ENCODE results near the gene KDM4C. TPM values are rescaled to one million over a fixed set of nuclear protein-coding genes. Genes with fewer than 3 reads are reported as not detected.

Gene KDM4C
- total and polyA plus RNA-seq, 2 of the 13 experiments (the other 11 are each of a cell fraction or from before 2014, with no cell fraction given) = 19.4 to 23.6 TPM

GRCh38 chr9:6758498-6759184 is 868 bp downstream of the KDM4C start (continued):
- TF ChIP-seq, protein P1, sequence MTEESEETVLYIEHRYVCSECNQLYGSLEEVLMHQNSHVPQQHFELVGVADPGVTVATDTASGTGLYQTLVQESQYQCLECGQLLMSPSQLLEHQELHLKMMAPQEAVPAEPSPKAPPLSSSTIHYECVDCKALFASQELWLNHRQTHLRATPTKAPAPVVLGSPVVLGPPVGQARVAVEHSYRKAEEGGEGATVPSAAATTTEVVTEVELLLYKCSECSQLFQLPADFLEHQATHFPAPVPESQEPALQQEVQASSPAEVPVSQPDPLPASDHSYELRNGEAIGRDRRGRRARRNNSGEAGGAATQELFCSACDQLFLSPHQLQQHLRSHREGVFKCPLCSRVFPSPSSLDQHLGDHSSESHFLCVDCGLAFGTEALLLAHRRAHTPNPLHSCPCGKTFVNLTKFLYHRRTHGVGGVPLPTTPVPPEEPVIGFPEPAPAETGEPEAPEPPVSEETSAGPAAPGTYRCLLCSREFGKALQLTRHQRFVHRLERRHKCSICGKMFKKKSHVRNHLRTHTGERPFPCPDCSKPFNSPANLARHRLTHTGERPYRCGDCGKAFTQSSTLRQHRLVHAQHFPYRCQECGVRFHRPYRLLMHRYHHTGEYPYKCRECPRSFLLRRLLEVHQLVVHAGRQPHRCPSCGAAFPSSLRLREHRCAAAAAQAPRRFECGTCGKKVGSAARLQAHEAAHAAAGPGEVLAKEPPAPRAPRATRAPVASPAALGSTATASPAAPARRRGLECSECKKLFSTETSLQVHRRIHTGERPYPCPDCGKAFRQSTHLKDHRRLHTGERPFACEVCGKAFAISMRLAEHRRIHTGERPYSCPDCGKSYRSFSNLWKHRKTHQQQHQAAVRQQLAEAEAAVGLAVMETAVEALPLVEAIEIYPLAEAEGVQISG (CRISPR knock-in tag; IDR thresholded peaks at IDR 0.05) = no peak
- TF ChIP-seq, protein P2, sequence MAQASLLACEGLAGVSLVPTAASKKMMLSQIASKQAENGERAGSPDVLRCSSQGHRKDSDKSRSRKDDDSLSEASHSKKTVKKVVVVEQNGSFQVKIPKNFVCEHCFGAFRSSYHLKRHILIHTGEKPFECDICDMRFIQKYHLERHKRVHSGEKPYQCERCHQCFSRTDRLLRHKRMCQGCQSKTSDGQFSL (CRISPR knock-in tag; IDR thresholded peaks at IDR 0.05) = no peak
- TF ChIP-seq RCOR2 (CRISPR knock-in tag; IDR thresholded peaks at IDR 0.05) (no peak), FOXA3 (CRISPR knock-in tag; IDR thresholded peaks at IDR 0.05) (no peak), SOX5 (CRISPR knock-in tag; IDR thresholded peaks at IDR 0.05; ENCODE audit: borderline replicate concordance) (0 out of 2 replicates have a peak, but pooled peaks have one; percentile 4), RBM39 (IDR thresholded peaks at IDR 0.05; ENCODE audit: low read depth, low read length, poor library complexity, severe bottlenecking) (peak; percentile 1), STAG1 (CRISPR knock-in tag; IDR thresholded peaks at IDR 0.05) (no peak), DR1 (CRISPR knock-in tag; IDR thresholded peaks at IDR 0.05) (0 out of 2 replicates have a peak, but pooled peaks have one; percentile 17), KLF13 (CRISPR knock-in tag; IDR thresholded peaks at IDR 0.05) (no peak), ZNF549 (CRISPR knock-in tag; IDR thresholded peaks at IDR 0.05) (no peak), HMGA1 (CRISPR knock-in tag; conservative IDR thresholded peaks at IDR 0.05) (no peak), ASH2L (IDR thresholded peaks at IDR 0.05; ENCODE audit: insufficient read length, low read depth, low read length) (no peak), RAD51 (IDR thresholded peaks at IDR 0.05; ENCODE audit: borderline replicate concordance) (no peak), MAF1 (CRISPR knock-in tag; IDR thresholded peaks at IDR 0.05; ENCODE audit: borderline replicate concordance) (no peak), HES4 (CRISPR knock-in tag; IDR thresholded peaks at IDR 0.05; ENCODE audit: borderline replicate concordance) (no peak), SRSF9 (IDR thresholded peaks at IDR 0.05; ENCODE audit: borderline replicate concordance, insufficient read depth, low read depth, low read length, poor library complexity, severe bottlenecking) (no peak), ZNF24 (IDR thresholded peaks at IDR 0.05) (no peak)
- TF ChIP-seq, protein P3, sequence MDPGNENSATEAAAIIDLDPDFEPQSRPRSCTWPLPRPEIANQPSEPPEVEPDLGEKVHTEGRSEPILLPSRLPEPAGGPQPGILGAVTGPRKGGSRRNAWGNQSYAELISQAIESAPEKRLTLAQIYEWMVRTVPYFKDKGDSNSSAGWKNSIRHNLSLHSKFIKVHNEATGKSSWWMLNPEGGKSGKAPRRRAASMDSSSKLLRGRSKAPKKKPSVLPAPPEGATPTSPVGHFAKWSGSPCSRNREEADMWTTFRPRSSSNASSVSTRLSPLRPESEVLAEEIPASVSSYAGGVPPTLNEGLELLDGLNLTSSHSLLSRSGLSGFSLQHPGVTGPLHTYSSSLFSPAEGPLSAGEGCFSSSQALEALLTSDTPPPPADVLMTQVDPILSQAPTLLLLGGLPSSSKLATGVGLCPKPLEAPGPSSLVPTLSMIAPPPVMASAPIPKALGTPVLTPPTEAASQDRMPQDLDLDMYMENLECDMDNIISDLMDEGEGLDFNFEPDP (CRISPR knock-in tag; conservative IDR thresholded peaks at IDR 0.05) = no peak
- TF ChIP-seq, protein P4, sequence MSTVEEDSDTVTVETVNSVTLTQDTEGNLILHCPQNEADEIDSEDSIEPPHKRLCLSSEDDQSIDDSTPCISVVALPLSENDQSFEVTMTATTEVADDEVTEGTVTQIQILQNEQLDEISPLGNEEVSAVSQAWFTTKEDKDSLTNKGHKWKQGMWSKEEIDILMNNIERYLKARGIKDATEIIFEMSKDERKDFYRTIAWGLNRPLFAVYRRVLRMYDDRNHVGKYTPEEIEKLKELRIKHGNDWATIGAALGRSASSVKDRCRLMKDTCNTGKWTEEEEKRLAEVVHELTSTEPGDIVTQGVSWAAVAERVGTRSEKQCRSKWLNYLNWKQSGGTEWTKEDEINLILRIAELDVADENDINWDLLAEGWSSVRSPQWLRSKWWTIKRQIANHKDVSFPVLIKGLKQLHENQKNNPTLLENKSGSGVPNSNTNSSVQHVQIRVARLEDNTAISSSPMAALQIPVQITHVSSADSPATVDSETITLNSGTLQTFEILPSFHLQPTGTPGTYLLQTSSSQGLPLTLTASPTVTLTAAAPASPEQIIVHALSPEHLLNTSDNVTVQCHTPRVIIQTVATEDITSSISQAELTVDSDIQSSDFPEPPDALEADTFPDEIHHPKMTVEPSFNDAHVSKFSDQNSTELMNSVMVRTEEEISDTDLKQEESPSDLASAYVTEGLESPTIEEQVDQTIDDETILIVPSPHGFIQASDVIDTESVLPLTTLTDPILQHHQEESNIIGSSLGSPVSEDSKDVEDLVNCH (CRISPR knock-in tag; IDR thresholded peaks at IDR 0.05) = no peak
- TF ChIP-seq, protein P5, sequence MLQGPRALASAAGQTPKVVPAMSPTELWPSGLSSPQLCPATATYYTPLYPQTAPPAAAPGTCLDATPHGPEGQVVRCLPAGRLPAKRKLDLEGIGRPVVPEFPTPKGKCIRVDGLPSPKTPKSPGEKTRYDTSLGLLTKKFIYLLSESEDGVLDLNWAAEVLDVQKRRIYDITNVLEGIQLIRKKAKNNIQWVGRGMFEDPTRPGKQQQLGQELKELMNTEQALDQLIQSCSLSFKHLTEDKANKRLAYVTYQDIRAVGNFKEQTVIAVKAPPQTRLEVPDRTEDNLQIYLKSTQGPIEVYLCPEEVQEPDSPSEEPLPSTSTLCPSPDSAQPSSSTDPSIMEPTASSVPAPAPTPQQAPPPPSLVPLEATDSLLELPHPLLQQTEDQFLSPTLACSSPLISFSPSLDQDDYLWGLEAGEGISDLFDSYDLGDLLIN (CRISPR knock-in tag; IDR thresholded peaks at IDR 0.05; ENCODE audit: borderline replicate concordance) = no peak
- TF ChIP-seq, protein P6, sequence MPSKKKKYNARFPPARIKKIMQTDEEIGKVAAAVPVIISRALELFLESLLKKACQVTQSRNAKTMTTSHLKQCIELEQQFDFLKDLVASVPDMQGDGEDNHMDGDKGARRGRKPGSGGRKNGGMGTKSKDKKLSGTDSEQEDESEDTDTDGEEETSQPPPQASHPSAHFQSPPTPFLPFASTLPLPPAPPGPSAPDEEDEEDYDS (CRISPR knock-in tag; IDR thresholded peaks at IDR 0.05) = 0 out of 2 replicates have a peak, but pooled peaks have one; percentile 11
